GM12891 (cell line): ENCODE results near the gene RRP8.

Experiments used
- POLR2AphosphoS5 ChIP-seq: IDR thresholded peaks from 2 replicates; pipeline ENCODE4 v1.6.1; 2011; ENCODE audit warnings: low read depth, low read length, control low read depth
- TAF1 ChIP-seq: IDR thresholded peaks from 2 replicates; pipeline ENCODE4 v1.6.1; 2011; ENCODE audit warnings: low read depth, low read length, control low read depth

GRCh38 chr11:6617315-6617781 is 13.9 kb upstream of the RRP8 start:
- no peak for TF ChIP-seq POLR2AphosphoS5
- no peak for TF ChIP-seq TAF1
